ENCODE data around the gene ATP8A1. TPM values are rescaled to one million over a fixed set of nuclear protein-coding genes. Genes with fewer than 3 reads are reported as not detected.
"Not testable (repeated sequence)": the region's sequence is repeated elsewhere in the genome, so short reads cannot be mapped to it uniquely, and the experiment has no call there.

The ATP8A1 gene
- total and polyA plus RNA-seq, 4 donors = 39.0 to 247 (median 83.1) TPM

DNA sequence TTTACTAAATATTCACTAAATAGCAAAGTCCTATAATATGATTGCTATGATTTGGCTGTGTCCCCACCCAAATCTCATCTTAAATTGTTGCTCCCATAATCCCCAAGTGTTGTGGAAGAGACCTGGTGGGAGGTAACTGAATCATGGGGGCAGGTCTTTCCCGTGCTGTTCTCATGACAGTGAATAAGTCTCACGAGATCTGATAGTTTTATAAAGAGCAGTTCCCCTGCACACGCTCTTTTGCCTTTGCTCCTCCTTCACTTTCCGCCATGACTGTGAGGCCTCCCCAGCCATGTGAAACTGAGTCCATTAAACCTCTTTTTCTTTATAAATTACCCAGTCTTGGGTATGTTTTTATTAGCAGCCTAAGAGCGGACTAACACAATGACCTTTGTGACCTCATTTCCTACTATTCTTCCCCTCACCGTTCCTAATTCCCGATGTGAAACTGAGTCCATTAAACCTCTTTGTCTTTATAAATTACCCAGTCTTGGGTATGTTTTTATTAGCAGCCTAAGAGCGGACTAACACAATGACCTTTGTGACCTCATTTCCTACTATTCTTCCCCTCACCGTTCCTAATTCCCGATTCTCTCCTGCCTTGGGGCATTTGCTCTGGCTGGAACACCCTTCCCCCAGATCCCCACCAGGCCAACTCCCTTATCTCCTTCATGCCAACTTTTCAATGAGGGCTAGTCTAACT, 4.2 kb downstream of the ATP8A1 start:
- not testable (repeated sequence) for H3K9me3 ChIP-seq (ENCODE audit: control insufficient read depth, insufficient read depth, low read length); H3K36me3 ChIP-seq (ENCODE audit: control insufficient read depth, insufficient read depth, low read length); H3K27ac ChIP-seq (ENCODE audit: low read depth, low read length); DNase-seq (ENCODE audit: low read depth in 4 of 6, low spot score in 6 of 6); H3K4me3 ChIP-seq (ENCODE audit: low read depth, low read length); H3K27me3 ChIP-seq (ENCODE audit: control insufficient read depth, insufficient read depth, low read length)
- WGBS (ENCODE audit: insufficient coverage) = 88% methylated on average over 2 of the region's 10 CpGs
- peaks cover 16% of the 10 kb centered on the region for H3K4me1 ChIP-seq (ENCODE audit: control insufficient read depth, insufficient read depth, low read length)

DNA sequence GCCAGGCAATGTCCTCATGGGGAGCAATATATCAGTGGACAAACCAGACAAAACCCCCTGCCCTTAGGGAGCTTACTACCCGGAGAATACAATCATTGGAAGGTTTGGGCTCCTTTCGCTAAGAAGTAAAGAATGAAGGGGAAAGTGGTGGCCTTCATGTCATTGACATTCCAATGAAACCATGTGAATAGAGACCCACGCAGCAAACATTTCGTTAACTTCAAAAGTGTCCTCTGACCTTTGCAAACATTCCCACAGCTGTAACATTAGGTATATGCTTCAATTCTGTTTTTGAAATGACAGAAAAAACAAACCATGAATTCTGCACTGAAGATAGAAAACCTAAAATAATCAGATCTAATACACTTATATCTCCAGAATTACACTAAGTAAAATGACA, 7.0 kb downstream of the ATP8A1 start:
- Histone ChIP-seq H3K4me3 (ENCODE audit: low read depth, low read length) (no peak overlapping the region), H3K36me3 (ENCODE audit: control insufficient read depth, insufficient read depth, low read length) (no peaks in the 10 kb centered on the region), H3K9me3 (ENCODE audit: control insufficient read depth, insufficient read depth, low read length) (no peaks in the 10 kb centered on the region), H3K27ac (ENCODE audit: low read depth, low read length) (no peak overlapping the region), H3K27me3 (ENCODE audit: control insufficient read depth, insufficient read depth, low read length) (no peaks in the 10 kb centered on the region), H3K4me1 (ENCODE audit: control insufficient read depth, insufficient read depth, low read length) (peaks cover 11% of the 10 kb centered on the region)
- WGBS (ENCODE audit: insufficient coverage) = no CpG with 5 or more reads among the region's 4 CpGs
- no peak for DNase-seq (ENCODE audit: low read depth in 4 of 6, low spot score in 6 of 6)

DNA sequence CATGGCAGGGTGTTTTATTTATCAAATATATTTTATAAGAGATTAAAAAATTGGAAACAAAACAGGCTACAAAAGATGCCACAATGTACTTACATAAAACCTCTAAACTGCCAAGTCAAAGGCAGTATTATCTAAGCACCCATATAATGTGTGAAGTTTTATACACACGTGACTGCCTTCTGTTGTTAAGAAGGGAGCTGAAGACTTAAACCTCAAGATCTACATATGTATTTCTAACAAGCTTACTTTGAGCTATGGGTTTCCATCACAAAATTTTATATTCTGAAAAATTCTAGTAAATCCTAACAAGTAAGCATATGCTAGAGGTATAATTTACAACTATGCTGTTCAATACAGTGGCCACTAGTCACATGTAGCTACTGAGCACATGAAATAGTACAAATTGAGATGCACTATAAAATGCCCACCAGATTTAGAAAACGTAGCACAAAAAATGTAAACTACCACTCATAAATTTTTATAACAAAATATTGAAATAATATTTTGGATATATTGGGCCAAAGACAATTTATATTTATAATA, 9.8 kb downstream of the ATP8A1 start:
- no peaks in the 10 kb centered on the region for H3K36me3 ChIP-seq (ENCODE audit: control insufficient read depth, insufficient read depth, low read length)
- no peak overlapping the region for H3K27ac ChIP-seq (ENCODE audit: low read depth, low read length)
- no peaks in the 10 kb centered on the region for H3K9me3 ChIP-seq (ENCODE audit: control insufficient read depth, insufficient read depth, low read length)
- no peak overlapping the region for H3K4me3 ChIP-seq (ENCODE audit: low read depth, low read length)
- H3K4me1 ChIP-seq (ENCODE audit: control insufficient read depth, insufficient read depth, low read length) = peaks cover 4% of the 10 kb centered on the region
- no peaks in the 10 kb centered on the region for H3K27me3 ChIP-seq (ENCODE audit: control insufficient read depth, insufficient read depth, low read length)
- WGBS (ENCODE audit: insufficient coverage) = no CpG with 5 or more reads among the region's 2 CpGs
- no peak for DNase-seq (ENCODE audit: low read depth in 4 of 6, low spot score in 6 of 6)

DNA sequence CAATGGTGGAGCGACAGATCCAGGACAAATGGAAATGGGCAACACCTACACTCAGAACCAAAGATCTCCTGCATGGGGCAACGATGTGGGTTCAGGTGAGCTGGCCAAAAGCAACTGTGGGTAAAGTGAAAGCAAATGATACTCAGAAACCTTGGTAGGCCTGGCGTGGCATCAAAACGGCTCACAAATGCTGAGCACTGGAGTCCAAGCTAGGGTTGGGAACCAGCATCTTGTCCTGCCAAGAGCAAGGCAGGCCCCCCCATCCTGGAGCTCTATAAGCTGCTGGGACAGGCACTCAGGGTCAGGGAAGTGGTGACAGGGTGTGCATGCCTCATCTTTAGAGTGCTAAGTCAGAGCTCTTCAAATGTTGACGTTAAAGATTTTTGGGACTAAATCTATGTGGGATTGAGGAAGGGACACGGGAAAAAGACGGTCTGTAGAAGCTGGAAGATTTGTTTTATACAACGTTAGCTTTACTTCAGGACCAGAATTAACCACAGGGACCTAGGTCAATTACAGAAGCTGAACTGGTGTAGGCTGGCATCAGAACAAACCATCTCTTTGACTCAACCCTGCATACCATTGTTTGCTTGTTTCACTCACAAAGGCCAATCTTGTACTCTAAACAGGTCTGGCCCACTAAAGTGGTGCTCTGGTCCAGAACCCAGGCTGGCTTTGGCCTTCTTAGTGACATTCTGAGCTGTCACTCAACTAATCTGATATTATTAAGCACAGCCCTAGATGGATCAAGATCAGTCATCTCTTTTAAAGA, 10.7 kb downstream of the ATP8A1 start:
- 83% methylated on average over 7 of the region's 8 CpGs for WGBS (ENCODE audit: insufficient coverage)

DNA sequence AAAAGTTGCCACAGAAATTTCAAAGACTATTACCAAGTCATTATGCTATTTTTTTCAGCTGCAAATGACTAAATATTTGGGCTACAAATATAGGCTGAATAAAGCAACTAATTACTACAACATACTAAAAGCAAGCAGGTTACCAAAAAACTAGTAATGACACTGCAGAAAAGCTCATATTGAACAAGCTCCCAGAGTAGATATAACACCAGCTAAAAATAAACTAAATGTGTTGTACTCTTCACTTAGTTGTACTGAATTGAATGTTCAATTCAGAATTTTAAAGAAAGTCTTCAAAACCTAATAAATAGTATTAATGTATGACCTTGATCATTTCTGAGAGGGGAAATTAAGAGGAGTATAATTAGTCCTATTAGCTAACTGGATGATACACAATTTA, 12.0 kb downstream of the ATP8A1 start:
- Histone ChIP-seq H3K27ac (ENCODE audit: low read depth, low read length) (no peak overlapping the region), H3K9me3 (ENCODE audit: control insufficient read depth, insufficient read depth, low read length) (no peaks in the 10 kb centered on the region), H3K27me3 (ENCODE audit: control insufficient read depth, insufficient read depth, low read length) (no peaks in the 10 kb centered on the region), H3K36me3 (ENCODE audit: control insufficient read depth, insufficient read depth, low read length) (no peaks in the 10 kb centered on the region), H3K4me3 (ENCODE audit: low read depth, low read length) (no peak overlapping the region), H3K4me1 (ENCODE audit: control insufficient read depth, insufficient read depth, low read length) (peaks cover 4% of the 10 kb centered on the region)
- DNase-seq (ENCODE audit: low read depth in 4 of 6, low spot score in 6 of 6) = no peak

More for the DNA sequence above, 10.7 kb downstream of the ATP8A1 start:
- DNase-seq (ENCODE audit: low read depth in 4 of 6, low spot score in 6 of 6) = no peak
- no peak overlapping the region for H3K27ac ChIP-seq (ENCODE audit: low read depth, low read length)
- H3K4me1 ChIP-seq (ENCODE audit: control insufficient read depth, insufficient read depth, low read length) = peaks cover 4% of the 10 kb centered on the region
- no peaks in the 10 kb centered on the region for H3K27me3 ChIP-seq (ENCODE audit: control insufficient read depth, insufficient read depth, low read length)
- H3K36me3 ChIP-seq (ENCODE audit: control insufficient read depth, insufficient read depth, low read length) = no peaks in the 10 kb centered on the region
- no peaks in the 10 kb centered on the region for H3K9me3 ChIP-seq (ENCODE audit: control insufficient read depth, insufficient read depth, low read length)
- H3K4me3 ChIP-seq (ENCODE audit: low read depth, low read length) = no peak overlapping the region

DNA sequence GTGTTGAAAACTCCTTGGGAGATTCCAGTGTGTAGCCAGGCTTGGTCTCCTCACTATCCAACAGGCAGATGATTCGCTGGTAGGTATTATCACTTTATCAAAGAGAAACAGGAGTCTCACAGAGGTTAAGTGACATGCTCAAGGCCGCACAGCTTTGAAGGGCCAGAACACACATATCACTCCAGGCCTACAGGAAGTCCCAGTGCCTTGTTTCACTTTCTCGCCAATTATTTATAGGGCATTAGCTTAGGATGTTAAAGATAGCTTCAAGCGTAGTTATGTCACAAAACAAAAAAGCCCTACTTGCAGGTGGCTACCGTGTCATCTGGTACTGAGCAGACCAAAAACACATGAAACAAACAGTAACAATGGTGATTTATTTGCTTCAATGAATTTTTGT, 13.2 kb downstream of the ATP8A1 start:
- Histone ChIP-seq H3K36me3 (ENCODE audit: control insufficient read depth, insufficient read depth, low read length) (no peaks in the 10 kb centered on the region), H3K4me1 (ENCODE audit: control insufficient read depth, insufficient read depth, low read length) (peaks cover 4% of the 10 kb centered on the region), H3K4me3 (ENCODE audit: low read depth, low read length) (no peak overlapping the region), H3K27me3 (ENCODE audit: control insufficient read depth, insufficient read depth, low read length) (no peaks in the 10 kb centered on the region), H3K27ac (ENCODE audit: low read depth, low read length) (no peak overlapping the region), H3K9me3 (ENCODE audit: control insufficient read depth, insufficient read depth, low read length) (no peaks in the 10 kb centered on the region)
- no peak for DNase-seq (ENCODE audit: low read depth in 4 of 6, low spot score in 6 of 6)
- WGBS (ENCODE audit: insufficient coverage) = no CpG with 5 or more reads among the region's 5 CpGs

DNA sequence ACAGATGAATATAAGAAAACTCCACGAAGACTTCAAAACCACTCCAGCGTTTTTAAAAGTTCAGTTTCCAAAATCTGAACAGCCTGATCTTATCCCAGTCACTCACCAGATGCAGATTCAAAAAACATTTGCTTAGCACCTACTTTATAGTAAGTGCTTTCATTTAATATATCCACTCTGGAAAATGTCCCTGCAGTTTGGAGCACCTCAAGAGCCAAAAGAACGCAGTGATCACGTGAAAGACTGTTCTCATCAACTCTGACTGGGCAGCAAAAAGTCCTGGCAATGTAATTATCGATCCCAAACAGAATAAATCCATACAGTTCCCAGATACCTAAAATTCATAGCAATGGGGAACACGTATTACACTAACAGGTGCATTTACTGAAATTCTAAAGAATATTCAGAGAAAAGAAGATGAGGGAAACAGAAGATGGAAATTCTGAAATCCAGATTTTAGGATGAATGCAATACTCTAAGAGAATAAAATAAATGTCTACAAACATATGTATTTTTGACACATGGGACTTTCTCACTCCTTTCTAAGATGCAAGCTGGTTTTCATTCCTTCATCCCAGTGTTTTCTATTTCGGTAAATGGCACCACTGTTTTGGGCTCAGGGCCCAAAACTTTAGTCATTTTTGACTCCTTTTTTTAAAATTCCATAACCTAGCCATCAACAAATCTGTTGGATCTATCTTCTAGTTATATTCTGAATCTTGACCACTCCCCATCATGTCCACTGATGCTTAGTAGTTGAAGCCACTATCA, 13.9 kb downstream of the ATP8A1 start:
- no peaks in the 10 kb centered on the region for H3K9me3 ChIP-seq (ENCODE audit: control insufficient read depth, insufficient read depth, low read length)
- no peaks in the 10 kb centered on the region for H3K27me3 ChIP-seq (ENCODE audit: control insufficient read depth, insufficient read depth, low read length)
- H3K27ac ChIP-seq (ENCODE audit: low read depth, low read length) = no peak overlapping the region
- WGBS (ENCODE audit: insufficient coverage) = 87% methylated on average over 5 of the region's 7 CpGs
- no peaks in the 10 kb centered on the region for H3K36me3 ChIP-seq (ENCODE audit: control insufficient read depth, insufficient read depth, low read length)
- no peak for DNase-seq (ENCODE audit: low read depth in 4 of 6, low spot score in 6 of 6)
- no peak overlapping the region for H3K4me3 ChIP-seq (ENCODE audit: low read depth, low read length)
- peaks cover 4% of the 10 kb centered on the region for H3K4me1 ChIP-seq (ENCODE audit: control insufficient read depth, insufficient read depth, low read length)

DNA sequence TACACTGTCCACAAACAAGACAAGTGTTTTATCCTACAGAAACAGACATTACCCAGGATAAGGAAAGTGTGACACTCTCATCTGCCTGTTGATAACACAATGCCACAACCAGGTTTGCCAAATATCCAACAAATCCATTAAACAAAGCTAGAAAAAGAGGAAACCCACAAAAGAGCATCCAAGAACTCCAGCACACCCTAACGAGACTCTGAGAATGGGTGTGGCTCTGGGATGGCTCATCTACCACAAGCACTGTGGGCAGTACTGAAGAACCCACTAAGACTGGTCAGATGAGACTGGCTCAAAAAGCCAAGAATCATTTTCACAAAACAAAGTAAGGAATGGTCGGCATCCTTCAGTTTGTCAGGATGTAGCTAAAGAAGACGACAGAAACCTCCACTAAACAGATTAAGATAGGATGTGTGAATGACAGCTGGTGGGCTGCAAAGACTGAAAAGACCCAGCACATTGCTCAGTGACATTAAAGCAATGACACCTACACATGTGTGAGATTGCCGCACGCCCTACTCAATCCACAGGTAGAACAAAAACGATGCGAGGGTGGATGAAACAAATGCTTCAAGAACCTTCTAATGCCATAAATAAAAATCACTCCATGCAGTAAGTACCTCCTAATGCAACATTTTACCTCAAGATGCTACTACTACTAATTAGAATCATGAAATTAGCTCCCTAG, 14.7 kb downstream of the ATP8A1 start:
- no peak for DNase-seq (ENCODE audit: low read depth in 4 of 6, low spot score in 6 of 6)
- Histone ChIP-seq H3K27ac (ENCODE audit: low read depth, low read length) (no peak overlapping the region), H3K4me3 (ENCODE audit: low read depth, low read length) (no peak overlapping the region), H3K9me3 (ENCODE audit: control insufficient read depth, insufficient read depth, low read length) (no peaks in the 10 kb centered on the region), H3K36me3 (ENCODE audit: control insufficient read depth, insufficient read depth, low read length) (no peaks in the 10 kb centered on the region), H3K27me3 (ENCODE audit: control insufficient read depth, insufficient read depth, low read length) (no peaks in the 10 kb centered on the region), H3K4me1 (ENCODE audit: control insufficient read depth, insufficient read depth, low read length) (peaks cover 4% of the 10 kb centered on the region)
- WGBS (ENCODE audit: insufficient coverage) = 100% methylated on average over 4 of the region's 7 CpGs

DNA sequence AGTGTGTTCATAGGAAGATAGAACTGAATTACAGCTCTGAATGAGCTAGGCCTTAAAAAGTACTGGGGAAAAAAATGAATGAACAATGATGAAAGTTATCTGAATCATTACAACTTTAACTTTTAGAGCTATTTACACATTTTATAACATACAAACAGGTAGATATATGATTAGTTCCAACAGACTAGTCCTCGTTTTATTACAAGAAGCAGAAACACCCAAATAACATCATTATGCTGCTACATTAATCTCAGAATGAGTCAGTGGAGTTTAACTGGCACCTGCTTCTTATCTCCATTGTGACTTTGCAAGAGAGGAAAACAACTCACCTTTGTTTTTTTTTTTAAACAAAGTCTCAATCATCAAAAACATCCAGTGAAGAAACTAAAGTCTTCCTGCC, 15.2 kb downstream of the ATP8A1 start:
- H3K36me3 ChIP-seq (ENCODE audit: control insufficient read depth, insufficient read depth, low read length) = no peaks in the 10 kb centered on the region
- WGBS (ENCODE audit: insufficient coverage) = no CpG with 5 or more reads among the region's 1 CpG
- no peaks in the 10 kb centered on the region for H3K9me3 ChIP-seq (ENCODE audit: control insufficient read depth, insufficient read depth, low read length)
- DNase-seq (ENCODE audit: low read depth in 4 of 6, low spot score in 6 of 6) = no peak
- no peak overlapping the region for H3K27ac ChIP-seq (ENCODE audit: low read depth, low read length)
- H3K4me3 ChIP-seq (ENCODE audit: low read depth, low read length) = no peak overlapping the region
- no peaks in the 10 kb centered on the region for H3K27me3 ChIP-seq (ENCODE audit: control insufficient read depth, insufficient read depth, low read length)
- H3K4me1 ChIP-seq (ENCODE audit: control insufficient read depth, insufficient read depth, low read length) = peaks cover 5% of the 10 kb centered on the region

Data from spinal cord (tissue), 10 donors.